SH-SY5Y (cell line): Measurements from ENCODE around the gene MMS19.

Source experiments
- GATA2 ChIP-seq: IDR thresholded peaks from 2 replicates; pipeline ENCODE4 v1.6.1; 2011; ENCODE audit warnings: mild to moderate bottlenecking, low read depth, low read length
- GATA3 ChIP-seq: IDR thresholded peaks from 2 replicates; pipeline ENCODE4 v1.6.1; 2011; ENCODE audit warnings: low read depth, mild to moderate bottlenecking, low read length, moderate library complexity

DNA sequence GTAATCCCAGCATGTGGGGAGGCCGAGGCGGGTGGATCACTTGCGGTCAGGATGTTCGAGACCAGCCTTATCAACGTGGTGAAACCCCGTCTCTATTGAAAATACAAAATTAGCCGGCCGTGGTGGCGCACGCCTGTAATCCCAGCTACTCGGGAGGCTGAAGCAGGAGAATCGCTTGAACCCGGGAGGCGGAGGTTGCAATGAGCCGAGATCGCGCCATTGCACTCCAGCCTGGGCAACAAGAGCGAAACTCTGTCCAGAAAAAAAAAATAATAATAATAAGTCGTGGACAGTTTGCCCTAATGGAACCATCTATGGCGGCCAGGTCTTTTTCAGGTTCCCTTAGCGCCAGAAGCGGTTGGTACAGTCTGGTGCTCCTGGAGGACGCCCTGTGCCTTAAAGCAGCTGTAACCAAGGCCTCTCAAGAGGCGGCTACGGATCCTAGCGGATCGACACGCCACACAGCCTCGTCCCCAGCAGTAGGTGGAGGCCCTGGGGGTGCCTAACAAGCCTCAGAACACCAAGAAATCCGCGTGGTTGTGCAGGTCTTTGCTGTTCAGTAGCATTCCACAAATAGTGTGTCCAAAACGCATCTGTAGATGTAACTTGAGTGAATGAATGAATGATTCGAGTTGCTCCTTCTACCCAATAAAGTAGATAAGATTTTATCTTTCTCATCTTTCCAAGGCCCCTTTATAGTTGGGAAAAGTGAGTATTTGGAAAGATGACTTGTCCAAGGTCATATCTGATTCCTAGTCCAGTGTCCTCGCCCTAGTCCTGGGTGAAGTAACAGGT, 71.2 kb downstream of the MMS19 start:
- no peak for TF ChIP-seq GATA2
- no peak for TF ChIP-seq GATA3
